ENCODE data around the gene CEP112.

The CEP112 gene

GRCh38 chr17:65918916-65919315 lies 273.0 kb downstream of the CEP112 start:
- Histone ChIP-seq H3K27me3 (ENCODE audit: insufficient read depth, low read depth, severe bottlenecking) (no peaks in the 10 kb centered on the region), H3K9me3 (ENCODE audit: severe bottlenecking) (no peaks in the 10 kb centered on the region), H3K36me3 (no peaks in the 10 kb centered on the region), H3K4me3 (ENCODE audit: low read depth, low read length) (no peak overlapping the region), H3K27ac (no peak overlapping the region)
- DNase-seq: peak; percentile 18
- 0 out of 2 replicates have a peak, but pooled peaks have one; percentile 23 for TF ChIP-seq CTCF (IDR thresholded peaks at IDR 0.05; ENCODE audit: low read depth, low read length)

- Histone ChIP-seq H3K9me3 (ENCODE audit: severe bottlenecking) (no peaks in the 10 kb centered on the region), H3K4me3 (ENCODE audit: low read depth, low read length) (no peak overlapping the region), H3K27ac (no peak overlapping the region), H3K36me3 (no peaks in the 10 kb centered on the region), H3K27me3 (ENCODE audit: insufficient read depth, low read depth, severe bottlenecking) (no peaks in the 10 kb centered on the region)
- DNase-seq: no peak
- TF ChIP-seq CTCF (IDR thresholded peaks at IDR 0.05; ENCODE audit: low read depth, low read length): no peak
Measured at GRCh38 chr17:65918500-65918899, 273.4 kb downstream of the CEP112 start.

GRCh38 chr17:65917560-65917959 lies 274.4 kb downstream of the CEP112 start:
- Histone ChIP-seq H3K27me3 (ENCODE audit: insufficient read depth, low read depth, severe bottlenecking) (no peaks in the 10 kb centered on the region), H3K27ac (no peak overlapping the region), H3K36me3 (no peaks in the 10 kb centered on the region), H3K4me3 (ENCODE audit: low read depth, low read length) (no peak overlapping the region), H3K9me3 (ENCODE audit: severe bottlenecking) (no peaks in the 10 kb centered on the region)
- DNase-seq: no peak
- TF ChIP-seq CTCF (IDR thresholded peaks at IDR 0.05; ENCODE audit: low read depth, low read length): no peak

GRCh38 chr17:65916425-65916824 lies 275.5 kb downstream of the CEP112 start:
- no peak overlapping the region for H3K27ac ChIP-seq
- no peak overlapping the region for H3K4me3 ChIP-seq (ENCODE audit: low read depth, low read length)
- H3K27me3 ChIP-seq (ENCODE audit: insufficient read depth, low read depth, severe bottlenecking): no peaks in the 10 kb centered on the region
- no peaks in the 10 kb centered on the region for H3K36me3 ChIP-seq
- DNase-seq: no peak
- no peak for TF ChIP-seq CTCF (IDR thresholded peaks at IDR 0.05; ENCODE audit: low read depth, low read length)
- no peaks in the 10 kb centered on the region for H3K9me3 ChIP-seq (ENCODE audit: severe bottlenecking)

- H3K36me3 ChIP-seq: no peaks in the 10 kb centered on the region
- H3K9me3 ChIP-seq (ENCODE audit: severe bottlenecking): peaks cover 4% of the 10 kb centered on the region
- H3K4me3 ChIP-seq (ENCODE audit: low read depth, low read length): no peak overlapping the region
- no peaks in the 10 kb centered on the region for H3K27me3 ChIP-seq (ENCODE audit: insufficient read depth, low read depth, severe bottlenecking)
- DNase-seq: no peak
- H3K27ac ChIP-seq: no peak overlapping the region
- no peak for TF ChIP-seq CTCF (IDR thresholded peaks at IDR 0.05; ENCODE audit: low read depth, low read length)
Measured at GRCh38 chr17:65914784-65915342, 277.1 kb downstream of the CEP112 start.

- no peak overlapping the region for H3K4me3 ChIP-seq (ENCODE audit: low read depth, low read length)
- H3K9me3 ChIP-seq (ENCODE audit: severe bottlenecking): peaks cover 4% of the 10 kb centered on the region
- no peaks in the 10 kb centered on the region for H3K27me3 ChIP-seq (ENCODE audit: insufficient read depth, low read depth, severe bottlenecking)
- TF ChIP-seq CTCF (IDR thresholded peaks at IDR 0.05; ENCODE audit: low read depth, low read length): no peak
- H3K36me3 ChIP-seq: no peaks in the 10 kb centered on the region
- no peak overlapping the region for H3K27ac ChIP-seq
- DNase-seq: no peak
Measured at GRCh38 chr17:65913326-65913850, 278.5 kb downstream of the CEP112 start.
